H1 (cell line): ENCODE data around the gene UVRAG. TPM values are rescaled to one million over a fixed set of nuclear protein-coding genes. Genes with fewer than 3 reads are reported as not detected.

Source experiments
- CTCF ChIA-PET: fragments of 300-600 bp; sonication (Branson Sonifier 250); formaldehyde crosslinking; loops from one replicate; lab custom pipeline; 2021; ENCODE audit not compliant: partially characterized antibody; lab: Charles Lee
- POLR2A ChIA-PET: fragments of 300-600 bp; sonication (Branson Sonifier 250); formaldehyde crosslinking; loops from one replicate; lab custom pipeline; 2021; ENCODE audit warnings: inconsistent platforms; ENCODE audit not compliant: partially characterized antibody; lab: Charles Lee
- DNase-seq, 2 experiments: peaks; one replicate each; pipeline versions ENCODE4 v3.0.0 to v3.0.0-alpha.2; 2010 to 2022; ENCODE audit warnings: low spot score in 2 of 2, low read depth in 1 of 2, mixed read lengths in 1 of 2
- FAIRE-seq: peaks from 2 replicates; lab custom pipeline; 2011; peaks lifted over from hg19 to GRCh38; lab: Jason Lieb, UNC
- H2AFZ ChIP-seq: 2 replicates; pipeline ENCODE4 v1.8.1; 2012; ENCODE audit warnings: low read length, inconsistent platforms
- H2AK5ac ChIP-seq: 2 replicates; pipeline ENCODE4 v1.6.1; 2013; ENCODE audit warnings: low read depth, low read length
- H2BK120ac ChIP-seq: replicated peaks from 2 replicates; pipeline ENCODE3; 2013; ENCODE audit warnings: low read depth, low read length, inconsistent platforms
- H2BK12ac ChIP-seq: 2 replicates; pipeline ENCODE4 v1.6.1; 2013; ENCODE audit warnings: low read depth, low read length
- H2BK15ac ChIP-seq: 2 replicates; pipeline ENCODE4 v1.6.1; 2013; ENCODE audit warnings: low read length
- H2BK20ac ChIP-seq: 2 replicates; pipeline ENCODE4 v1.6.1; 2013; ENCODE audit warnings: low read length
- H2BK5ac ChIP-seq: 2 replicates; pipeline ENCODE4 v1.6.1; 2013; ENCODE audit warnings: low read depth, low read length
- H3K14ac ChIP-seq: 2 replicates; pipeline ENCODE4 v1.6.1; 2013; ENCODE audit warnings: inconsistent platforms; ENCODE audit not compliant: insufficient read length
- H3K18ac ChIP-seq: 2 replicates; pipeline ENCODE4 v1.6.1; 2013; ENCODE audit warnings: low read length; ENCODE audit errors: extremely low read depth
- H3K23ac ChIP-seq: 2 replicates; pipeline ENCODE4 v1.6.1; 2013; ENCODE audit warnings: inconsistent platforms; ENCODE audit not compliant: insufficient read length
- H3K23me2 ChIP-seq: 2 replicates; pipeline ENCODE4 v1.6.1; 2013; ENCODE audit warnings: low read depth, low read length
- H3K27ac ChIP-seq: 2 replicates; pipeline ENCODE4 v1.6.1; 2011; ENCODE audit warnings: low read depth, low read length, inconsistent platforms
- H3K27me3 ChIP-seq, 4 experiments: replicated peaks in 1 of 4; 1 replicate in 1 of 4; 2 replicates in 3 of 4; pipeline versions ENCODE4 v1.6.1 to v1.8.1; 2011 to 2013; ENCODE audit warnings: low read length in 3 of 4, mild to moderate bottlenecking in 3 of 4, inconsistent platforms in 2 of 4, mixed read lengths in 2 of 4, moderate library complexity in 1 of 4; ENCODE audit not compliant: control insufficient read depth in 3 of 4, insufficient read depth in 3 of 4; ENCODE audit errors: extremely low read depth in 1 of 4
- H3K36me3 ChIP-seq, 4 experiments: 2 replicates each; pipeline versions ENCODE4 v1.6.1 to v1.8.1; 2011 to 2013; ENCODE audit warnings: mild to moderate bottlenecking in 4 of 4, low read length in 3 of 4, moderate library complexity in 2 of 4, control low read depth in 1 of 4, inconsistent platforms in 1 of 4; ENCODE audit not compliant: insufficient read depth in 4 of 4, control insufficient read depth in 2 of 4
- H3K4ac ChIP-seq: replicated peaks from 2 replicates; pipeline ENCODE3; 2013; ENCODE audit warnings: low read length, low read depth, mixed read lengths, inconsistent platforms; ENCODE audit not compliant: insufficient read length
- H3K4me1 ChIP-seq, 4 experiments: replicated peaks in 1 of 4; 1 replicate in 1 of 4; 2 replicates in 3 of 4; pipeline versions ENCODE4 v1.6.1 to v1.8.1; 2011 to 2013; ENCODE audit warnings: low read length in 3 of 4, inconsistent platforms in 2 of 4, mixed read lengths in 1 of 4; ENCODE audit not compliant: insufficient read depth in 4 of 4, control insufficient read depth in 3 of 4
- H3K4me2 ChIP-seq, 2 experiments: 2 replicates each; pipeline versions ENCODE4 v1.6.1 to v1.8.1; 2011 to 2013; ENCODE audit warnings: low read depth in 2 of 2, low read length in 2 of 2, control low read depth in 1 of 2, inconsistent platforms in 1 of 2, mild to moderate bottlenecking in 1 of 2; ENCODE audit not compliant: insufficient read depth in 1 of 2
- H3K4me3 ChIP-seq, 4 experiments: fragments of 200-600, 300-600 bp in 1 of 4; sonication (generic), shearing (Covaris generic), sonication (Bioruptor Twin) in 1 of 4; 2 replicates each; pipeline versions ENCODE4 v1.5.1 to v1.8.1; 2011 to 2016; ENCODE audit warnings: low read length in 4 of 4, low read depth in 3 of 4, control low read depth in 2 of 4, inconsistent platforms in 2 of 4, mild to moderate bottlenecking in 2 of 4, mixed read lengths in 1 of 4, moderate library complexity in 1 of 4; ENCODE audit not compliant: insufficient read depth in 2 of 4; ENCODE audit errors: extremely low read depth in 1 of 4
- H3K56ac ChIP-seq: replicated peaks from 2 replicates; pipeline ENCODE3; 2013; ENCODE audit warnings: low read depth, mild to moderate bottlenecking, mixed read lengths, low read length, inconsistent platforms; ENCODE audit not compliant: insufficient read length
- H3K79me1 ChIP-seq: 2 replicates; pipeline ENCODE4 v1.6.1; 2013; ENCODE audit warnings: low read depth, low read length, control low read depth
- H3K79me2 ChIP-seq, 2 experiments: 2 replicates each; pipeline versions ENCODE4 v1.6.1 to v1.8.1; 2012 to 2013; ENCODE audit warnings: low read length in 2 of 2, mild to moderate bottlenecking in 2 of 2, inconsistent platforms in 1 of 2; ENCODE audit not compliant: insufficient read depth in 2 of 2, control insufficient read depth in 1 of 2
- H3K9ac ChIP-seq, 4 experiments: replicated peaks in 1 of 4; 1 replicate in 1 of 4; 2 replicates in 3 of 4; pipeline versions ENCODE4 v1.6.1 to v1.8.1; 2011 to 2013; ENCODE audit warnings: low read depth in 3 of 4, low read length in 3 of 4, control low read depth in 2 of 4, mild to moderate bottlenecking in 2 of 4, moderate library complexity in 2 of 4, inconsistent platforms in 1 of 4; ENCODE audit errors: extremely low read depth in 1 of 4
- H3K9me3 ChIP-seq, 2 experiments: 2 replicates each; pipeline versions ENCODE4 v1.6.1 to v1.8.1; 2012 to 2013; ENCODE audit warnings: mild to moderate bottlenecking in 2 of 2, moderate library complexity in 2 of 2, control low read depth in 1 of 2, inconsistent platforms in 1 of 2, low read depth in 1 of 2, low read length in 1 of 2, mixed read lengths in 1 of 2; ENCODE audit not compliant: insufficient read depth in 2 of 2
- H4K20me1 ChIP-seq, 2 experiments: replicated peaks in 1 of 2; 2 replicates each; pipeline versions ENCODE3 to v1.8.1; 2011 to 2013; ENCODE audit warnings: inconsistent platforms in 2 of 2, low read length in 2 of 2, mild to moderate bottlenecking in 1 of 2; ENCODE audit not compliant: insufficient read depth in 2 of 2, control insufficient read depth in 1 of 2
- H4K5ac ChIP-seq: 2 replicates; pipeline ENCODE4 v1.6.1; 2013; ENCODE audit warnings: low read length, low read depth, mixed read lengths, inconsistent platforms; ENCODE audit not compliant: insufficient read length
- H4K8ac ChIP-seq: 2 replicates; pipeline ENCODE4 v1.8.0; 2013; ENCODE audit warnings: mild to moderate bottlenecking, moderate library complexity, low read length, inconsistent platforms; ENCODE audit not compliant: insufficient read depth; ENCODE audit errors: extremely low read depth
- H4K91ac ChIP-seq: replicated peaks from 2 replicates; pipeline ENCODE3; 2013; ENCODE audit warnings: low read length, mixed read lengths, inconsistent platforms; ENCODE audit not compliant: insufficient read length
- CHD1 ChIP-seq: IDR thresholded peaks from 2 replicates; pipeline ENCODE4 v1.6.1; 2012; ENCODE audit warnings: low read depth, low read length, improper control_type of control experiment
- EP300 ChIP-seq, 2 experiments: IDR thresholded peaks; 1 replicate in 1 of 2; 2 replicates in 1 of 2; pipeline ENCODE4 v1.6.1; 2011 to 2012; ENCODE audit warnings: low read depth in 2 of 2, low read length in 2 of 2, mild to moderate bottlenecking in 2 of 2, borderline replicate concordance in 1 of 2, inconsistent platforms in 1 of 2, moderate library complexity in 1 of 2
- FOSL1 ChIP-seq: IDR thresholded peaks from 2 replicates; pipeline ENCODE4 v1.6.1; 2011; ENCODE audit warnings: mild to moderate bottlenecking, low read depth, low read length, moderate library complexity; ENCODE audit not compliant: insufficient read depth
- JUN ChIP-seq: IDR thresholded peaks from 2 replicates; pipeline ENCODE4 v1.6.1; 2011; ENCODE audit warnings: low read depth, mild to moderate bottlenecking, improper control_type of control experiment, low read length
- KDM4A ChIP-seq: IDR thresholded peaks from one replicate; pipeline ENCODE4 v1.7.1; 2012; ENCODE audit warnings: low read depth, mild to moderate bottlenecking, moderate library complexity, low read length, inconsistent platforms; ENCODE audit not compliant: severe bottlenecking
- MAFK ChIP-seq: IDR thresholded peaks from 2 replicates; pipeline ENCODE4 v1.6.1; 2012; ENCODE audit warnings: low read depth, mild to moderate bottlenecking, improper control_type of control experiment, low read length
- NRF1 ChIP-seq: IDR thresholded peaks from 2 replicates; pipeline ENCODE4 v1.6.1; 2011; ENCODE audit warnings: mild to moderate bottlenecking, low read depth, low read length, improper control_type of control experiment
- PHF8 ChIP-seq: fragments of 200-600 bp; sonication (generic); conservative IDR thresholded peaks from 2 replicates; pipeline ENCODE4 v1.7.1; 2012; ENCODE audit warnings: low read depth, mild to moderate bottlenecking, inconsistent platforms, low read length, moderate library complexity
- TCF12 ChIP-seq: IDR thresholded peaks from 2 replicates; pipeline ENCODE4 v1.6.1; 2011; ENCODE audit warnings: low read depth, mild to moderate bottlenecking, low read length
- WGBS, 2 experiments: shearing (Covaris generic) in 1 of 2; methylation state at CpG; one replicate each; pipeline versions ENCODE4 v1.1.6 to v1.1.7; 2013 to 2015; ENCODE audit warnings: low lambda C conversion rate in 2 of 2, mixed read lengths in 2 of 2, inconsistent platforms in 1 of 2, low coverage in 1 of 2, missing lambda C conversion rate in 1 of 2; ENCODE audit not compliant: insufficient replicate concordance in 2 of 2, insufficient coverage in 1 of 2, insufficient read length in 1 of 2; ENCODE audit errors: extremely low coverage in 1 of 2, missing lambda C conversion rate in 1 of 2; 5-methylcytosine and 5-hydroxymethylcytosine counted together
- polyA plus RNA-seq, 7 experiments: library from polyadenylated mRNA; depleted of rRNA in 3 of 7; stranded (reverse) in 5 of 7; unstranded in 2 of 7; fragments of >200 nt in 5 of 7; fragments of 200-250 nt in 2 of 7; gene quantifications; 1 replicate in 5 of 7; 2 replicates in 1 of 7; 4 replicates in 1 of 7; pipeline versions ENCODE4 v1.2.1 to v1.2.3, GENCODE V29; 2011 to 2013; ENCODE audit warnings: missing spikeins in 2 of 7, mixed read lengths in 2 of 7
- total RNA-seq: library from RNA; stranded (reverse); fragmentation: NEBNext Ultra II Directional; extraction: Animal tissue kit (Norgen Biotek cat#: 25700); gene quantifications from 2 replicates; pipeline ENCODE4 v1.2.1, GENCODE V29; 2021
- TF ChIP-seq, protein P1 (sequence below): IDR thresholded peaks from 2 replicates; pipeline ENCODE4 v1.6.1; 2011; ENCODE audit warnings: low read length, improper control_type of control experiment

Gene UVRAG
- total and polyA plus RNA-seq, 2 of the 8 experiments (the other 6 are each of a cell fraction or from before 2014, with no cell fraction given), result 5.5 to 14.7 TPM

DNA sequence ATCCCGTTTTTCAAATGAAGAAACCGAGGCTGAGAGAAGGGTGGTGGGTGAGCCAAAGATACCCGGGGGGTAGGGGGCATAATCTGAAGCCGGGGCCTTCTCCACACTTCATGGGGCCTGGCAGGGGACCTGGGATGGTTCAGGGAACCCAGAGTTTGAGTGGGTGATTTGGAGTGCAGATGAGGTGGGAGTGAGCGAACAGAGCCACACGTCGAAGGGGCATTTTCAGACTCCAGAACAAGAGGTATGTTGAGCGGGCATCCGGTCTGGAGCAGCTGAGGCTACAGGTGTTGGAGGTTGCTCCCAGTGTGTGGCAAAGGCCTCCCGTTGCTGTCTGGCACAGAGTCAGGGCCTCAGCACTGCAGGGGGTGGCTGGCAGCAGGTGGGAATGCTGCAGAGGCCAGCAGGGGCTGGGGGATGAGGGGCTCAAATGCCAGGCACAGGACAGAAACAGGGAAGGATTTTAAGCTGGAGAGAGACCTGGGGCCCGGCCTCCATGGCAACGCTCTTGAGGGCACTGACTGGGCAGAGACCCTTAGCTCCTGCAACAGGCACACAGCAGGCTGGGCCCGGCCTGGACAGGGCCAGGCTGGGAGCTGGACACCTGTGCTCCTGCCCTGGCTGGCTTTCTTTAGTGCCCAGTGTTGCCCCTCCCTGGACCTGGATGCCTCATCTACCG lies 345.1 kb downstream of the UVRAG start:
- Histone ChIP-seq H3K4me3 (no peak overlapping the region), H2BK15ac (no peak overlapping the region), H3K27me3 (peaks cover 0 to 12% (median 1%) of the 10 kb centered on the region in 4 experiments; a peak in 3 of 7 replicates), H4K20me1 (peaks cover 0 to under 1% of the 10 kb centered on the region in 2 experiments), H3K4me2 (no peak overlapping the region), H3K9ac (no peak overlapping the region), H3K36me3 (no peaks in the 10 kb centered on the region), H4K8ac (no peak overlapping the region; the same call in 1 of the 2 replicates), H3K79me2 (no peaks in the 10 kb centered on the region), H3K23ac (no peak overlapping the region), H2BK20ac (no peak overlapping the region), H2AK5ac (no peak overlapping the region), H3K27ac (no peak overlapping the region), H4K5ac (no peak overlapping the region), H2AFZ (no peak overlapping the region), H3K23me2 (no peaks in the 10 kb centered on the region), H2BK12ac (no peak overlapping the region), H3K56ac (no peak overlapping the region), H3K4ac (no peak overlapping the region), H2BK120ac (no peak overlapping the region), H3K79me1 (no peaks in the 10 kb centered on the region), H3K18ac (no peak overlapping the region), H3K14ac (no peak overlapping the region), H2BK5ac (no peak overlapping the region), H3K4me1 (no peaks in the 10 kb centered on the region), H4K91ac (no peak overlapping the region), H3K9me3 (no peaks in the 10 kb centered on the region)
- FAIRE-seq (no peak), DNase-seq (no peak)
- 85% methylated on average over 14 of the region's 14 CpGs; no CpG with 5 or more reads in 1 of the 2 experiments for WGBS, 2 experiments
- ChIA-PET POLR2A (no interaction called here), CTCF (interaction anchor here (0.6 to 4.5 kb wide), 5 partner anchors 8 to 159 kb away, joined by 3 to 25 read pairs (median 3); no protein-coding TSS in a partner anchor)
- no peak for TF ChIP-seq CHD1
- TF ChIP-seq NRF1, result no peak
- TF ChIP-seq EP300 (IDR thresholded peaks at IDR 0.05; ENCODE audit: borderline replicate concordance in 1 of 2, low read depth in 2 of 2, low read length in 2 of 2), result no peak
- TF ChIP-seq FOSL1, result no peak
- TF ChIP-seq TCF12, result no peak
- TF ChIP-seq JUN, result no peak
- TF ChIP-seq MAFK, result no peak
- TF ChIP-seq PHF8, result no peak
- TF ChIP-seq, protein P1, sequence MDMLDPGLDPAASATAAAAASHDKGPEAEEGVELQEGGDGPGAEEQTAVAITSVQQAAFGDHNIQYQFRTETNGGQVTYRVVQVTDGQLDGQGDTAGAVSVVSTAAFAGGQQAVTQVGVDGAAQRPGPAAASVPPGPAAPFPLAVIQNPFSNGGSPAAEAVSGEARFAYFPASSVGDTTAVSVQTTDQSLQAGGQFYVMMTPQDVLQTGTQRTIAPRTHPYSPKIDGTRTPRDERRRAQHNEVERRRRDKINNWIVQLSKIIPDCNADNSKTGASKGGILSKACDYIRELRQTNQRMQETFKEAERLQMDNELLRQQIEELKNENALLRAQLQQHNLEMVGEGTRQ, result no peak
- no peak for TF ChIP-seq KDM4A
